HCT116 (cell line): ENCODE measurements around the gene HAUS1. TPM values are rescaled to one million over a fixed set of nuclear protein-coding genes. Genes with fewer than 3 reads are reported as not detected.

Source experiments
- ATAC-seq: fragments of 200-7000 bp; cut with Tn5 transposase; 2 replicates; pipeline ENCODE4 v1.9.1; 2020; ENCODE audit warnings: mild to moderate bottlenecking, moderate library complexity
- BruUV-seq: library from RNA; stranded (reverse); fragments of 400-500 nt; replicated peaks from 2 replicates; lab custom pipeline; 2021; lab: Mats Ljungman, UMichigan
- CTCF ChIA-PET: fragments of 300-600 bp; sonication (Branson Sonifier 250); formaldehyde crosslinking; loops from one replicate; lab custom pipeline; 2021; ENCODE audit warnings: antibody characterized with exemption; lab: Charles Lee
- POLR2A ChIA-PET: fragments of 300-600, 350-600 bp; sonication (Branson Sonifier 250); formaldehyde crosslinking; loops from one replicate; lab custom pipeline; 2021; ENCODE audit warnings: antibody characterized with exemption; lab: Charles Lee
- RAD21 ChIA-PET, 2 experiments: fragments of 300-600 bp; sonication (Branson Sonifier 250); formaldehyde crosslinking; loops; one replicate each; lab custom pipeline; 2023; ENCODE audit warnings: low total read pairs in 2 of 2; ENCODE audit not compliant: uncharacterized antibody in 2 of 2, unreplicated experiment in 2 of 2, low non-redundant PET in 1 of 2; lab: Charles Lee
- DNase-seq: peaks from one replicate; pipeline ENCODE4 v3.0.0-alpha.2; 2010; ENCODE audit warnings: low read depth, low spot score
- H2AFZ ChIP-seq: fragments of 200-600 bp; shearing (Covaris generic), sonication (generic); 2 replicates; pipeline ENCODE4 v1.6.1; 2017; ENCODE audit warnings: low read depth, mixed run types, mixed read lengths, antibody characterized with exemption, low read length; ENCODE audit not compliant: poor library complexity, severe bottlenecking
- H3K27ac ChIP-seq: 2 replicates; pipeline ENCODE4 v1.5.1; 2012; ENCODE audit warnings: low read depth, low read length
- H3K27me3 ChIP-seq: fragments of 200-600 bp; sonication (generic); 2 replicates; pipeline ENCODE4 v1.6.1; 2016; ENCODE audit warnings: mixed run types, low read length, mixed read lengths; ENCODE audit not compliant: insufficient read depth
- H3K36me3 ChIP-seq, 2 experiments: fragments of 200-500 bp in 1 of 2; fragments of 200-600 bp in 1 of 2; sonication (Bioruptor generic) in 1 of 2; sonication (generic) in 1 of 2; 2 replicates each; pipeline versions ENCODE4 v1.5.1 to v1.6.1; 2014 to 2016; ENCODE audit warnings: low read length in 2 of 2, inconsistent platforms in 1 of 2, mixed read lengths in 1 of 2, mixed run types in 1 of 2; ENCODE audit not compliant: insufficient read depth in 2 of 2, control insufficient read depth in 1 of 2
- H3K4me1 ChIP-seq, 2 experiments: fragments of 200-600 bp in 1 of 2; sonication (generic) in 1 of 2; 2 replicates each; pipeline versions ENCODE4 v1.5.1 to v1.6.1; 2012 to 2017; ENCODE audit warnings: low read length in 2 of 2, inconsistent platforms in 1 of 2, mild to moderate bottlenecking in 1 of 2, mixed read lengths in 1 of 2, mixed run types in 1 of 2, moderate library complexity in 1 of 2; ENCODE audit not compliant: insufficient read depth in 2 of 2, control insufficient read depth in 1 of 2
- H3K4me2 ChIP-seq: fragments of 200-600 bp; sonication (generic); 2 replicates; pipeline ENCODE4 v1.6.1; 2017; ENCODE audit warnings: mixed run types, low read length, mixed read lengths
- H3K4me3 ChIP-seq, 2 experiments: fragments of 200-600 bp in 1 of 2; sonication (generic) in 1 of 2; replicated peaks in 1 of 2; 2 replicates each; pipeline ENCODE4 v1.5.1; 2011 to 2016; ENCODE audit warnings: low read length in 2 of 2, control low read depth in 1 of 2, low read depth in 1 of 2, mild to moderate bottlenecking in 1 of 2, mixed read lengths in 1 of 2, mixed run types in 1 of 2
- H3K79me2 ChIP-seq: fragments of 200-600 bp; sonication (generic); 2 replicates; pipeline ENCODE4 v1.6.1; 2017; ENCODE audit warnings: mild to moderate bottlenecking, mixed run types, low read length, moderate library complexity, mixed read lengths; ENCODE audit not compliant: insufficient read depth
- H3K9ac ChIP-seq: fragments of 200-600 bp; sonication (generic); 2 replicates; pipeline ENCODE4 v1.6.1; 2016; ENCODE audit warnings: low read length, mixed read lengths
- H3K9me2 ChIP-seq: fragments of 200-600 bp; sonication (generic), shearing (Covaris generic); 2 replicates; pipeline ENCODE4 v1.6.1; 2017; ENCODE audit warnings: mixed run types, mild to moderate bottlenecking, moderate library complexity; ENCODE audit not compliant: insufficient read depth
- H3K9me3 ChIP-seq, 2 experiments: fragments of 200-500 bp in 1 of 2; fragments of 200-600 bp in 1 of 2; sonication (Bioruptor generic) in 1 of 2; sonication (generic) in 1 of 2; 2 replicates each; pipeline ENCODE4 v1.6.1; 2014 to 2017; ENCODE audit warnings: low read length in 2 of 2, mixed read lengths in 2 of 2, inconsistent platforms in 1 of 2, low read depth in 1 of 2, mild to moderate bottlenecking in 1 of 2, mixed run types in 1 of 2, moderate library complexity in 1 of 2; ENCODE audit not compliant: control insufficient read depth in 1 of 2, insufficient read depth in 1 of 2
- H4K20me1 ChIP-seq: fragments of 200-600 bp; sonication (generic), shearing (Covaris generic); 2 replicates; pipeline ENCODE4 v1.6.1; 2017; ENCODE audit warnings: mixed run types, mild to moderate bottlenecking, moderate library complexity; ENCODE audit not compliant: insufficient read depth
- ATF3 ChIP-seq: IDR thresholded peaks from 2 replicates; pipeline ENCODE4 v1.6.1; 2012
- EGR1 ChIP-seq: IDR thresholded peaks from 2 replicates; pipeline ENCODE4 v1.6.1; 2012; ENCODE audit warnings: low read depth
- EZH2phosphoT487 ChIP-seq: fragments of 200-600 bp; IDR thresholded peaks from 2 replicates; pipeline ENCODE4 v1.6.1; 2018; ENCODE audit warnings: antibody characterized with exemption, borderline replicate concordance
- FOSL1 ChIP-seq: IDR thresholded peaks from 2 replicates; pipeline ENCODE4 v1.6.1; 2012; ENCODE audit warnings: low read depth
- JUND ChIP-seq: IDR thresholded peaks from 2 replicates; pipeline ENCODE4 v1.6.1; 2012
- MAX ChIP-seq: IDR thresholded peaks from 2 replicates; pipeline ENCODE4 v1.6.1; 2012
- POLR2A ChIP-seq: IDR thresholded peaks from 2 replicates; pipeline ENCODE4 v1.7.0; 2011; ENCODE audit warnings: borderline replicate concordance; ENCODE audit not compliant: insufficient read depth, insufficient read length; ENCODE audit errors: extremely low read depth
- RAD21 ChIP-seq: IDR thresholded peaks from 2 replicates; pipeline ENCODE4 v1.6.1; 2012; ENCODE audit warnings: low read depth, mild to moderate bottlenecking
- REST ChIP-seq: IDR thresholded peaks from 2 replicates; pipeline ENCODE4 v1.6.1; 2012; ENCODE audit warnings: low read depth
- SIN3A ChIP-seq: IDR thresholded peaks from 2 replicates; pipeline ENCODE4 v1.6.1; 2012; ENCODE audit warnings: low read depth
- SRF ChIP-seq: IDR thresholded peaks from 2 replicates; pipeline ENCODE4 v1.6.1; 2012; ENCODE audit warnings: low read depth
- TCF7L2 ChIP-seq: IDR thresholded peaks from 2 replicates; pipeline ENCODE4 v1.7.0; 2011; ENCODE audit warnings: borderline replicate concordance, inconsistent platforms; ENCODE audit not compliant: insufficient read depth, insufficient read length; ENCODE audit errors: extremely low read depth
- ZFX ChIP-seq: fragments of 450-650 bp; IDR thresholded peaks from 2 replicates; pipeline ENCODE4 v1.6.1; 2017
- intact Hi-C: fragments of 100-400 bp; cut with micrococcal nuclease; formaldehyde crosslinking; loops from 2 replicates; pipeline ENCODE4 v1.10.0; 2022
- total RNA-seq: library from RNA; stranded (reverse); gene quantifications from one replicate; pipeline ENCODE4 v1.2.1, GENCODE V29; 2021; ENCODE audit not compliant: unreplicated experiment

HAUS1 gene
- total RNA-seq, 1 experiment from 2014 or later, result 46.2 TPM

- no peak overlapping the region for H3K27ac ChIP-seq
- DNase-seq (no peak), ATAC-seq (no peak)
- no peaks in the 10 kb centered on the region for H3K79me2 ChIP-seq
- ChIA-PET POLR2A (no interaction called here), CTCF (no interaction called here), RAD21 (no interaction called here)
- H3K27me3 ChIP-seq, result no peaks in the 10 kb centered on the region
- TF ChIP-seq TCF7L2, result no peak
- TF ChIP-seq ATF3, result no peak
- TF ChIP-seq SRF, result no peak
- no peak for TF ChIP-seq REST
- no peak for TF ChIP-seq FOSL1
- TF ChIP-seq SIN3A, result no peak
- no peak for TF ChIP-seq MAX
- no peak for TF ChIP-seq EZH2phosphoT487
- no peak for TF ChIP-seq POLR2A
- no peak for TF ChIP-seq EGR1
- TF ChIP-seq ZFX, result no peak
- no peak for TF ChIP-seq JUND
- TF ChIP-seq RAD21, result no peak
- H3K36me3 ChIP-seq, result no peaks in the 10 kb centered on the region
- no peak overlapping the region for H3K4me3 ChIP-seq
- BruUV-seq, result no TSS peak
- no peak overlapping the region for H2AFZ ChIP-seq
- no peaks in the 10 kb centered on the region for H3K9me2 ChIP-seq
- no peaks in the 10 kb centered on the region for H4K20me1 ChIP-seq
- H3K4me1 ChIP-seq, result peaks cover 7 to 12% of the 10 kb centered on the region in 2 experiments; a peak in 3 of 4 replicates
- no peak overlapping the region for H3K4me2 ChIP-seq
- intact Hi-C loops, result no loop called here
- no peaks in the 10 kb centered on the region for H3K9me3 ChIP-seq
- H3K9ac ChIP-seq, result no peak overlapping the region
Measured at GRCh38 chr18:46060359-46060841, 43.8 kb upstream of the HAUS1 start.
